Right kidney (tissue), 9 donors: ENCODE measurements around the gene TAS2R3.
"Not testable (repeated sequence)": the region's sequence is repeated elsewhere in the genome, so short reads cannot be mapped to it uniquely, and the experiment has no call there.

Source experiments
- DNase-seq: peaks from one replicate; pipeline ENCODE4 v3.0.0-alpha.2; 2016
- long read RNA-seq, 8 donors: transcript quantifications; one replicate each; lab custom pipeline, GENCODE V29; 2026

Gene TAS2R3
- long read RNA-seq, donor 1 = 0 reads
- long read RNA-seq, donor 2 = 0 reads
- long read RNA-seq, donor 3 = 0 reads
- long read RNA-seq, donor 4 = 0 reads
- long read RNA-seq, donor 5 = 0 reads
- long read RNA-seq, donor 6 = 0 reads
- long read RNA-seq, donor 7 = 0 reads
- long read RNA-seq, donor 8 = 0 reads

GRCh38 chr7:141763797-141764196, at the start of gene TAS2R3:
Gene TAS2R3, plus strand, starts transcription at chr7:141764097. Its CDS starts 62 bp downstream, at chr7:141764159.
- no peak for DNase-seq

DNA sequence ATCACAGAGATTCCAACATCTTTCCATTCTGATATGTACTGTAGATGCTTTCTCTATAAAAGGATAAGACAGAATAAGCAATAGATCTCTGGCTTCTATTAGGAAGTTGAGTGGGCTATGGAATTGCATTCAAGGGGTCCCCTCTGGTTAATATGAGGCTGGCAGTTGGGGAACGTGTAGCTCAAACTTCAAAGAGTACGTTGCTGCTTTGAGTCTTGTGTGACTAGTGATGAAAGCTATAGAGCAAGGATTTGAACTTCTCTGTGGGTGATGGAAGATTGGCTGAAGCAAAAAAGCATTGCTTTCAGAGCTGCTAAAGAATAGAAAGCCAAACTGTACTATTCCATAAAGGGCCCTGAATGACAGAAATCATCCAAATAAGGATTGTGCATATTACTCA, 49.3 kb upstream of the TAS2R3 start:
- DNase-seq = no peak

GRCh38 chr7:141715018-141715417, 48.9 kb upstream of the TAS2R3 start:
- no peak for DNase-seq

DNA sequence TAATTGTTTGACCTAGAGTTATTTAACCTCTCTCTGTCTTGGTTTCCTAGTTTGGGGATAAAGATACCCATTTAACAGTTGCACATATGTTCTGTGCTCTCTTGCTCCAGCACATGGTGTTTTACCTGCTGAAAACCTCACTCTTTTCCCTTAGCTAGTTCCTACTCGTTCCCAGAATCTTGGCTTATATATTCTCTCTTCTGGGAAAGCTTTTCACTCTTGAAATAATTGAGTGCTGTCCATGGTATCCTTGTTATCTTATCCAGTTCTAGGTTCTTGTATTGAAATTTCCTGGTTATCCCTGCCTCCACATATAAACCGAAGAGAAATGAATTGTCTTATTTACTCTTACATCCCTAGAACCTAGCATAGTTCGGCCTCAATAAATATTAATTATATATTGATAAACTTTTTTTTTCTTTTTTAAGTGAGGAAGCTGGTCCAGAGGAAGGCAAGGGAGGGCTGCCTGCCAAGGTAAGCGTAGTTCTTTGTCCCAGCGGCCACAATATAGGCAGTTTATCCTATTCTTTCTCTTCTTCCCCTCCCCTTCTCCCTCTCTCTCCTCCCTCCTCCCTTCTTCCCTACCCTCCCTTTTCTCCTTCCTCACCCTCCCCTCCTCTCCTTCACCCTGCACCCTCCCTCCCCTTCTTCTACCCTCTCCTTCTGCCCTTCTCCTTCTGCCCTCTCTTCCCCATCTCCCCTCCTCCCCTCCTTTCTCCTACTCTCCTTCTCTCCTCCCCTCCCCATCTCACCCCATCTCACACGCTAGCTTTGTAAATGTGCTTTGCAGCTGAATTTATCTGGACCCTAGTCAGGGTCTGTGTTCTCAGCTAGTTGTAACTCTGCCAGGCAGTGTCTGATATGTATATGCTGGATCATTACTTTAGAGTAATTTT, 47.9 kb upstream of the TAS2R3 start:
- DNase-seq = no peak

DNA sequence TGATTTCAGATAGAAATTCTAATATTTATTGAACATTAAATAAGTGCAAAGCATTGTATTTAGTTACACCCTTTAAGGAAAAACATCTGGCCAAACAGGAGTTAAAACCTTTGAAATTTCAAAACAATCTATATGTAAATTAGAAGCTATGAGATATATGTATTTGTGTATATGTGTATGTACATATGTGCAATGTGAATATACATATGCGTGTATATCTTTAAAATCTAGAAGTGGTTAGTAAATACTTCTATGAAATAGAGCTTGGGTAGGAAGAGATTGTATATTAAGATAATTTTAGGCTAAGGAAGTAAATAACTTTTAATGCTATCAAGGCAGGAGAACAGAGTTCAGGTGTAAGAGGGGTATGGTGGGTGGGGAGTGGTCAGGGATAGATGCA, 46.4 kb upstream of the TAS2R3 start:
- DNase-seq = no peak

GRCh38 chr7:141722529-141722928, 41.4 kb upstream of the TAS2R3 start:
- no peak for DNase-seq

DNA sequence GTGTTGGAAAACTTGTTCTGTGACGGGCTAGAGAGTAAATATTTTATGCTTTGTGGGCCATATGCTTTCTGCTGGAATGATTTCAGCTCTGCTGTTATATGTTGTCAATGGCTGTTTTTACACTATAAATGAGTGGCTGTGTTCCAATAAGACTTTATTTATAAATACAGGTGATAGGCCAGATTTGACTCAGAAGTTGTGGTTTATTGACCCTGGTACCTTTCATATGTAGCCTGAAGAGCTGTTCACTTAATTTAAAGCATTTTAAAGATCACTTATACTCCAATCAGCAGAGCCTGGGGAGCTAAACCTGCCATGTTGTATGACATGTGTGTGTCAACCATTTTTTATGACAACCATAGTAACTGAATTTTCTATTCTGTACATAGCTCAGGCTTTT, 34.9 kb upstream of the TAS2R3 start:
- DNase-seq = no peak

DNA sequence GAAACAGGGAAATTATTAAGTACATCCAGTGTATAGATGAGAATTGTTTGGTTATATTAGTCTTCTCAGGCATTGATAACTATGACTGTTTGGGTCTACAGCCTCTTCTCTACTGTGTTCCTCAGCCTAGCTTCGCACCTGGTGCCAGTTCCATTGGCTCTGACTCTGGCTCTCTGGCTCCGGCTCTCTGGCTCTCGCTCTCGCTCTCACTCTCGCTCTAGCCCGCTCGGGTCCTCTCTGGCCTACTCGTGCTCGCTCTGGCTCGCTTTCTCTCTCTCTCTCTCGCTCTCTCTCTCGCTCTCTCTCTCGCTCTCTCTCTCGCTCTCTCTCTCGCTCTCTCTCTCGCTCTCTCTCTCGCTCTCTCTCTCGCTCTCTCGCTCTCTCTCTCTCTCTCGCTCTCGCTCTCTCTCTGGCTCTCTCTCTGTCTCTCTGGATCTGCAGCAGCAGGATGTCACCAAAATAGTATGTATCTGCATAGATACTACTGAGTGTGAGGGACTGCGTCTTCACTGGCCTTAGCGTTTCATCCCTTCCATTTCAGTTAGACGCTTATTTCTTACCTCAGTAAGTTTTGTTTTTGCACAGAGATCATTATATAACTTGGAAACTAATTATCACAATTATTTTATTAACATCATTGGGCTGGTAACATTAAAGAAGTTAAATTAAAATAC, 32.3 kb upstream of the TAS2R3 start:
- DNase-seq = no peak

GRCh38 chr7:141737118-141737835, 26.6 kb upstream of the TAS2R3 start:
- no peak for DNase-seq

DNA sequence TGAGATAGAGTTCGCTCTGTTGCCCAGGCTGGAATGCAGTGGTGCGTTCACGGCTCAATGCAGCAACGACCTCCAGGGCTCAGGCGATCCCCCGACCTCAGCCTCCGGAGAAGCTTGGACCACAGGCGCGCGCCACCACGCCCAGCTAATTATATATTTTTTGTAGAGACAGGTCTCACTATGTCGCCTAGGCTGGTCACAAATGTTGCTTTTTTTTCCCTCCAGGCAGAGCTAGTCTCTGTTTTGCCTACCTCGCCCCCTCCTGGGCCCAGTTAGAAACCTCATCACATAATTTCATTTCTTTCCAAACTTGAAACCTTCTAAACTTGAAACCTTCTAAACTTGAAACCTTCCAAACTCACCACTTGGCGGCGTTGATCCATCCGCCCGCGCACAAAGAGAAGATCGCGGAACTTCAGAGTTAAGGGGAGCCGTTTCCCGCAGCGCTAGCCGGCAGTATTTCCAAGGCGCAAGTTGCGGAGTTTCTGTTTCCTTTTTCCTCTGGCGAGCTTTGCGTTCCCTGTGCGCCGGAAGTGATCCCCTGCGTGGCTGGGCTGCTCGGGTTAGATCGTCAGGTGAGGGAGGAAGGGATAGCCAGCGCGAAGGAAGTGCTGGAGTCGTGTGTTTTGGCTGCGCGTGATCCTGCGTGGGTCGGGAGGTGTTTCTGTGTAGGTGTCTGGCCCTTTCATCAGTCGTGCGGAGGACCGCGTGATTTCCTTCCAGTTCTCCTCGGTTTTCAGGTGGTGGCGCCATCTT, 25.9 kb upstream of the TAS2R3 start, which contains the start of gene SSBP1:
Gene SSBP1, plus strand, starts transcription at position 523 of the 756 bp plus-strand sequence. CDS start 809 bp downstream, outside the sequence.
- DNase-seq = peak; percentile 96

- DNase-seq = no peak
Measured at GRCh38 chr7:141738592-141739013, 25.3 kb upstream of the TAS2R3 start.

- no peak for DNase-seq
Measured at GRCh38 chr7:141739250-141739649, 24.6 kb upstream of the TAS2R3 start.

DNA sequence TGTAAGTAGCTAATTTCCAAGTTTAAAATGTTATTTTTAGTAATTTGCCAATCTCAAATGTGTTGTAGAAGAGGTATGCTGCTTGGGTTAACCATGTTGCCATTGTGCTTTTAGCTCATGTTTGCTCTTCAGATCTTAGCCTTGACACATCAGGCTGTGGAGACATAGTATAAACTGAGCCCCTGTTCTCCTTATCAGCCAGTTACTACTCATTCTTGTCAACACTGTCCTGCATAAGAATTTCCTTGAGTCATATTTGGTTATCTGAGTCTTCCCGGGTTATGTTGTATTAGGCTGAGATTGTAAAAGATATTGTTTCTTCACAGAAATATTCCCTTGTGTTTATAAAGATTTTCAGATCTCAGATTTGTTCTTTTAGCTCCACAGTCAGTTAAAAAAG, 21.7 kb upstream of the TAS2R3 start:
- no peak for DNase-seq

DNA sequence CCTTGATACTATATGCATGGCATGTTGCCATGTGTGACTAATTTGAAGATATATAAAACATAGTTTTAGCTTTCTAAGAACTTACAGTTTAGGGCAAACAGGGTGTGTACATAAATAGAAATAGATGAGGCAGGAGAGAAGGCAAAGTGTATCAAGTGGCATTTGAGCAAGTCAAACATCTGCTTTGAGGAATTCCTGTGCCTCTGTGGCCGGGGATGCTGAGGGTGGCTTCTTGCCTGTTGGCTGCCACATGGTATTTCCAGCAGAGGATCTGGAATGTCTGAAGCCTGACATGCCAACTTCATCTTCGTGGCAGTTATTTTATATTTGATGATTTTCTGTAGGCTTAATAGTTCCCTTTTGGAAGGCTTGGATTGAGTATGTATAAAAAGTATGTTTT, 19.8 kb upstream of the TAS2R3 start:
- no peak for DNase-seq

GRCh38 chr7:141748396-141748795, 15.5 kb upstream of the TAS2R3 start:
- DNase-seq = no peak

GRCh38 chr7:141751904-141752303, 12.0 kb upstream of the TAS2R3 start:
- not testable (repeated sequence) for DNase-seq

- no peak for DNase-seq
Measured at GRCh38 chr7:141752634-141753033, 11.3 kb upstream of the TAS2R3 start.

GRCh38 chr7:141754939-141755338, 9.0 kb upstream of the TAS2R3 start:
- no peak for DNase-seq

DNA sequence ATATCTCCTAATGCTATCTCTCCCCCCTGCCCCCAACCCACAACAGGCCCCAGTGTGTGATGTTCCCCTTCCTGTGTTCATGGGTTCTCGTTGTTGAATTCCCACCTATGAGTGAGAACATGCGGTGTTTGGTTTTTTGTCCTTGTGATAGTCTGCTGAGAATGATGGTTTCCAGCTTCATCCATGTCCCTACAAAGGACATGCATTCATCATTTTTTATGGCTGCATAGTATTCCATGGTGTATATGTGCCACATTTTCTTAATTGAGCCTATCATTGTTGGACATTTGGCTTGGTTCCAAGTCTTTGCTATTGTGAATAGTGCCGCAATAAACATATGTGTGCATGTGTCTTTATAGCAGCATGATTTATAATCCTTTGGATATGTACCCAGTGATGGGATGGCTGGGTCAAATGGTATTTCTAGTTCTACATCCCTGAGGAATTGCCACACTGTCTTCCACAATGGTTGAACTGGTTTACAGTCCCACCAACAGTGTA, 6.2 kb downstream of the TAS2R3 start:
- not testable (repeated sequence) for DNase-seq

DNA sequence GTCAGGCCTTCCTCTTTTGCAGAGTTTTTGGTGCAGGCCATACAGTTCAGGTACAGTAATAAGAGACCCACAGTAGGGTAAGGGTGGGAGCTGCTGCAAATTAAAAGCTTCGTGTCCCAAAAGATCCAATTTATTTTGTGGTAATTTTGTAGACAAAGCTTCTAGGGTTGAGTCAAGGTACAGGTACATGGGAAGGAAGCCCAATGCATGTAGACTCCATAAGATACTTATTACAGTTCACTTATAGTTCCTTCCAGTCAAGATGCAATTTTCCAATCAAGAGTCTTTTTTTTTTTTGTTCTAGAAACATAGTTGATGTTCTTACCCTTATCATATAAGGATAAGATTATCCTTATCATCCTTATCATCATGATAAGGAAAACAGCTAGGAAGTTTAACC, 12.5 kb downstream of the TAS2R3 start, which contains the start of gene TAS2R4:
Gene TAS2R4, plus strand, starts transcription at position 301 of the 400 bp plus-strand sequence. CDS start 1,815 bp downstream, outside the sequence.
- DNase-seq = no peak
